SK-N-SH treated with all-trans-retinoic acid at 6 μM for 48 hours (cell line): ENCODE data around the gene OR5K3.

Experiments used
- ATAC-seq: fragments of 200-7000 bp; cut with Tn5 transposase; 3 replicates; pipeline ENCODE4 v1.9.1; 2020; ENCODE audit warnings: mild to moderate bottlenecking, moderate library complexity
- ARNTL ChIP-seq: fragments of 450-650 bp; formaldehyde crosslinking; IDR thresholded peaks from 2 replicates; pipeline ENCODE4 v1.5.0; 2020; ENCODE audit warnings: low read depth, mild to moderate bottlenecking, moderate library complexity, borderline replicate concordance
- BACH2 ChIP-seq: fragments of 250-450 bp; sonication (Bioruptor Pico); IDR thresholded peaks from 2 replicates; pipeline ENCODE4 v1.9.0; 2021; ENCODE audit warnings: mild to moderate bottlenecking, borderline replicate concordance
- CREB5 ChIP-seq: fragments of 250-450 bp; sonication (Bioruptor Pico); IDR thresholded peaks from 2 replicates; pipeline ENCODE4 v1.5.1; 2020; ENCODE audit warnings: low read depth, mild to moderate bottlenecking, moderate library complexity
- CSDC2 ChIP-seq: fragments of 250-450 bp; sonication (Bioruptor Pico); IDR thresholded peaks from 2 replicates; pipeline ENCODE4 v1.5.0; 2020; ENCODE audit warnings: mild to moderate bottlenecking, moderate library complexity
- ESRRG ChIP-seq: fragments of 250-450 bp; sonication (Bioruptor Pico); IDR thresholded peaks from 2 replicates; pipeline ENCODE4 v1.6.1; 2021; ENCODE audit warnings: mild to moderate bottlenecking
- GLIS3 ChIP-seq: fragments of 250-450 bp; sonication (Bioruptor Pico); IDR thresholded peaks from 2 replicates; pipeline ENCODE4 v1.5.0; 2020; ENCODE audit warnings: mild to moderate bottlenecking, moderate library complexity
- ISL1 ChIP-seq: fragments of 250-450 bp; sonication (Bioruptor Pico); IDR thresholded peaks from 2 replicates; pipeline ENCODE4 v2.1.2; 2022; ENCODE audit warnings: mild to moderate bottlenecking, moderate library complexity
- OSR1 ChIP-seq: fragments of 250-450 bp; sonication (Bioruptor Pico); IDR thresholded peaks from 2 replicates; pipeline ENCODE4 v1.8.0; 2022; ENCODE audit warnings: moderate library complexity, mild to moderate bottlenecking, inconsistent platforms
- POU6F1 ChIP-seq: fragments of 250-450 bp; sonication (Bioruptor Pico); IDR thresholded peaks from 2 replicates; pipeline ENCODE4 v1.8.0; 2021; ENCODE audit warnings: low read depth, mild to moderate bottlenecking, moderate library complexity, borderline replicate concordance
- PPARA ChIP-seq: fragments of 250-450 bp; sonication (Bioruptor Pico); IDR thresholded peaks from 2 replicates; pipeline ENCODE4 v1.5.0; 2020; ENCODE audit warnings: mild to moderate bottlenecking, borderline replicate concordance
- RARB ChIP-seq: fragments of 250-450 bp; sonication (Bioruptor Pico); IDR thresholded peaks from 2 replicates; pipeline ENCODE4 v1.8.0; 2021; ENCODE audit warnings: mild to moderate bottlenecking, moderate library complexity
- SNAI2 ChIP-seq: fragments of 250-450 bp; sonication (Bioruptor Pico); IDR thresholded peaks from 2 replicates; pipeline ENCODE4 v1.5.0; 2020; ENCODE audit warnings: mild to moderate bottlenecking, moderate library complexity
- TCF4 ChIP-seq: fragments of 250-450 bp; sonication (Bioruptor Pico); IDR thresholded peaks from 2 replicates; pipeline ENCODE4 v1.8.0; 2021; ENCODE audit warnings: mild to moderate bottlenecking, moderate library complexity, borderline replicate concordance
- TOX ChIP-seq: fragments of 250-450 bp; sonication (Bioruptor Pico); IDR thresholded peaks from 2 replicates; pipeline ENCODE4 v1.8.0; 2021; ENCODE audit warnings: mild to moderate bottlenecking, moderate library complexity, borderline replicate concordance
- TSHZ2 ChIP-seq: fragments of 250-450 bp; sonication (Bioruptor Pico); IDR thresholded peaks from 2 replicates; pipeline ENCODE4 v1.5.0; 2020; ENCODE audit warnings: mild to moderate bottlenecking, moderate library complexity
- ZC3H10 ChIP-seq: fragments of 250-450 bp; sonication (Bioruptor Pico); IDR thresholded peaks from 2 replicates; pipeline ENCODE4 v1.5.1; 2021; ENCODE audit warnings: mild to moderate bottlenecking, moderate library complexity
- ZFP3 ChIP-seq: fragments of 250-450 bp; sonication (Bioruptor Pico); IDR thresholded peaks from 2 replicates; pipeline ENCODE4 v1.5.0; 2020; ENCODE audit warnings: mild to moderate bottlenecking, moderate library complexity
- ZFP30 ChIP-seq: fragments of 450-650 bp; formaldehyde crosslinking; IDR thresholded peaks from 2 replicates; pipeline ENCODE4 v1.5.0; 2022; ENCODE audit warnings: mild to moderate bottlenecking, moderate library complexity
- ZNF565 ChIP-seq: fragments of 450-650 bp; formaldehyde crosslinking; conservative IDR thresholded peaks from 2 replicates; pipeline ENCODE4 v1.5.0; 2020; ENCODE audit warnings: low read depth, mild to moderate bottlenecking, moderate library complexity
- ZNF70 ChIP-seq: fragments of 450-650 bp; formaldehyde crosslinking; IDR thresholded peaks from 2 replicates; pipeline ENCODE4 v1.5.0; 2020; ENCODE audit warnings: mild to moderate bottlenecking, moderate library complexity
- ZNF8 ChIP-seq: fragments of 450-650 bp; formaldehyde crosslinking; IDR thresholded peaks from 2 replicates; pipeline ENCODE4 v1.5.0; 2020; ENCODE audit warnings: mild to moderate bottlenecking, moderate library complexity
- TF ChIP-seq, protein P1 (sequence below): fragments of 250-450 bp; sonication (Bioruptor Pico); IDR thresholded peaks from 2 replicates; pipeline ENCODE4 v1.5.1; 2021; ENCODE audit warnings: mild to moderate bottlenecking, moderate library complexity

The OR5K3 gene

GRCh38 chr3:98371853-98372252, 18.6 kb upstream of the OR5K3 start:
- TF ChIP-seq ZNF565 (CRISPR knock-in tag), result no peak
- TF ChIP-seq OSR1, result no peak
- no peak for TF ChIP-seq ZFP3 (CRISPR knock-in tag)
- no peak for TF ChIP-seq ZFP30 (CRISPR knock-in tag)
- no peak for TF ChIP-seq ISL1
- TF ChIP-seq TOX (CRISPR knock-in tag), result no peak
- TF ChIP-seq POU6F1 (CRISPR knock-in tag), result no peak
- TF ChIP-seq GLIS3, result no peak
- TF ChIP-seq ZNF8 (CRISPR knock-in tag), result no peak
- TF ChIP-seq, protein P1, sequence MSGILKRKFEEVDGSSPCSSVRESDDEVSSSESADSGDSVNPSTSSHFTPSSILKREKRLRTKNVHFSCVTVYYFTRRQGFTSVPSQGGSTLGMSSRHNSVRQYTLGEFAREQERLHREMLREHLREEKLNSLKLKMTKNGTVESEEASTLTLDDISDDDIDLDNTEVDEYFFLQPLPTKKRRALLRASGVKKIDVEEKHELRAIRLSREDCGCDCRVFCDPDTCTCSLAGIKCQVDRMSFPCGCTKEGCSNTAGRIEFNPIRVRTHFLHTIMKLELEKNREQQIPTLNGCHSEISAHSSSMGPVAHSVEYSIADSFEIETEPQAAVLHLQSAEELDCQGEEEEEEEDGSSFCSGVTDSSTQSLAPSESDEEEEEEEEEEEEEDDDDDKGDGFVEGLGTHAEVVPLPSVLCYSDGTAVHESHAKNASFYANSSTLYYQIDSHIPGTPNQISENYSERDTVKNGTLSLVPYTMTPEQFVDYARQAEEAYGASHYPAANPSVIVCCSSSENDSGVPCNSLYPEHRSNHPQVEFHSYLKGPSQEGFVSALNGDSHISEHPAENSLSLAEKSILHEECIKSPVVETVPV (CRISPR knock-in tag), result no peak
- TF ChIP-seq PPARA (CRISPR knock-in tag), result no peak
- no peak for TF ChIP-seq CSDC2 (CRISPR knock-in tag)
- no peak for TF ChIP-seq RARB
- no peak for TF ChIP-seq TCF4 (CRISPR knock-in tag)
- TF ChIP-seq ZNF70, result no peak
- no peak for TF ChIP-seq CREB5 (CRISPR knock-in tag)
- TF ChIP-seq, all 23 proteins: peak for 0
- ATAC-seq, result no peak

- no peak for TF ChIP-seq RARB
- TF ChIP-seq ESRRG (CRISPR knock-in tag), result no peak
- no peak for TF ChIP-seq TOX (CRISPR knock-in tag)
- TF ChIP-seq TCF4 (CRISPR knock-in tag), result no peak
- TF ChIP-seq ZFP3 (CRISPR knock-in tag), result no peak
- TF ChIP-seq ZC3H10 (CRISPR knock-in tag), result no peak
- no peak for TF ChIP-seq POU6F1 (CRISPR knock-in tag)
- no peak for TF ChIP-seq CSDC2 (CRISPR knock-in tag)
- TF ChIP-seq ZNF8 (CRISPR knock-in tag), result no peak
- no peak for TF ChIP-seq ISL1
- no peak for TF ChIP-seq OSR1
- TF ChIP-seq GLIS3, result no peak
- TF ChIP-seq SNAI2, result no peak
- TF ChIP-seq ZFP30 (CRISPR knock-in tag), result no peak
- no peak for TF ChIP-seq ZNF70
- TF ChIP-seq PPARA (CRISPR knock-in tag), result no peak
- TF ChIP-seq CREB5 (CRISPR knock-in tag), result no peak
- no peak for ATAC-seq
Measured at GRCh38 chr3:98372445-98372844, 18.0 kb upstream of the OR5K3 start.

DNA sequence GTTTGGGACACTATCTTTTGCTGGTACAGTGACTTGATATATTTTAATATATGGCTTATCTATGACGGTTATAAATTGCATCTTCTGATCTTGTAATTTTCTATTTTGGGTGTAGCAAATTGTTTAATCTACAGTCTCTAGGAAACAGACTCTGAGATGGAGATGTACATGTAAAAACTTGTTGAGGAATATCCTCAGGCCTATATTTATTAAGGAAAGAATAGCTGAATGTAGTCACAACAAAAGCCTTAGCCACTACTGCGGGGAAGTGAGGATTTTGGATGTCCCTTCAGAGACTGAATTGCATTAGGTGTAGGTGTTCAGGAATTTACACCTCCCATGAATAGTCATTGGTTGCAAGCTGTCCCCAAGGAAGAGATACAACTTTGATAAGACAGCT, 13.8 kb upstream of the OR5K3 start:
- ATAC-seq, result no peak

More for the DNA sequence above, 13.8 kb upstream of the OR5K3 start:
- TF ChIP-seq OSR1 (no peak), ISL1 (no peak), GLIS3 (no peak), TSHZ2 (CRISPR knock-in tag) (no peak), ZNF8 (CRISPR knock-in tag) (no peak), ZFP3 (CRISPR knock-in tag) (no peak), SNAI2 (no peak), PPARA (CRISPR knock-in tag) (no peak), POU6F1 (CRISPR knock-in tag) (no peak), TCF4 (CRISPR knock-in tag) (no peak), BACH2 (CRISPR knock-in tag) (no peak), ARNTL (CRISPR knock-in tag) (no peak), ZNF565 (CRISPR knock-in tag) (no peak)
- TF ChIP-seq, protein P1 (CRISPR knock-in tag), result no peak
- TF ChIP-seq, all 23 proteins: peak for 0
